ENCODE data around the gene RNF157. TPM values are rescaled to one million over a fixed set of nuclear protein-coding genes. Genes with fewer than 3 reads are reported as not detected.

RNF157 gene
- total RNA-seq, 1 experiment from 2014 or later, result 4.0 TPM

- no peak for DNase-seq (ENCODE audit: low read depth, low spot score)
- no TSS peak for BruUV-seq (replicated peaks)
- no peak overlapping the region for H3K4me3 ChIP-seq (ENCODE audit: low read depth in 2 of 2, low read length in 2 of 2)
- no peaks in the 10 kb centered on the region for H3K27me3 ChIP-seq (ENCODE audit: control insufficient read depth, insufficient read depth, low read length)
- no peak for ATAC-seq
- TF ChIP-seq TCF7L2 (IDR thresholded peaks at IDR 0.05; ENCODE audit: low read depth, low read length), result no peak
- no peak for TF ChIP-seq POLR2AphosphoS5 (IDR thresholded peaks at IDR 0.05; ENCODE audit: low read depth, low read length)
- no peak for TF ChIP-seq REST (IDR thresholded peaks at IDR 0.05; ENCODE audit: insufficient read depth in 1 of 2, low read depth in 2 of 2, low read length in 1 of 2)
- no peak for TF ChIP-seq CTCF (IDR thresholded peaks at IDR 0.05)
- TF ChIP-seq SIN3A (IDR thresholded peaks at IDR 0.05; ENCODE audit: borderline replicate concordance, insufficient read depth, low read depth, low read length), result no peak
- H3K36me3 ChIP-seq (ENCODE audit: control insufficient read depth, insufficient read depth, low read length), result peaks cover 5% of the 10 kb centered on the region; the same call in 1 of the 2 replicates
- H3K4me1 ChIP-seq (ENCODE audit: control insufficient read depth, insufficient read depth, low read length), result peaks cover 13% of the 10 kb centered on the region
- no peak overlapping the region for H3K27ac ChIP-seq (ENCODE audit: low read length)
- intact Hi-C loops (cut with micrococcal nuclease; ENCODE audit: unreplicated experiment), result no loop called here
- CTCF ChIA-PET, result interaction anchor here (0.8 kb wide), 1 partner anchor 131 kb away, joined by 3 read pairs; no protein-coding TSS in a partner anchor
- H3K9me3 ChIP-seq (ENCODE audit: control insufficient read depth, insufficient read depth, low read depth, low read length), result no peaks in the 10 kb centered on the region
- in situ Hi-C loops (cut with HindIII; ENCODE audit: low pct_unique_long_range_greater_than_20kb, low sequenced_read_pairs), result no loop called here
- POLR2A ChIA-PET, result no interaction called here
These were observed 132.8 kb downstream of the RNF157 start for GRCh38 chr17:76107509-76107908.

- in situ Hi-C loops (cut with HindIII; ENCODE audit: low pct_unique_long_range_greater_than_20kb, low sequenced_read_pairs), result no loop called here
- Histone ChIP-seq H3K9me3 (ENCODE audit: control insufficient read depth, insufficient read depth, low read depth, low read length) (no peaks in the 10 kb centered on the region), H3K27me3 (ENCODE audit: control insufficient read depth, insufficient read depth, low read length) (no peaks in the 10 kb centered on the region), H3K4me3 (ENCODE audit: low read depth in 2 of 2, low read length in 2 of 2) (no peak overlapping the region), H3K4me1 (ENCODE audit: control insufficient read depth, insufficient read depth, low read length) (peaks cover 14% of the 10 kb centered on the region), H3K27ac (ENCODE audit: low read length) (no peak overlapping the region), H3K36me3 (ENCODE audit: control insufficient read depth, insufficient read depth, low read length) (peaks cover 5% of the 10 kb centered on the region; the same call in 1 of the 2 replicates)
- DNase-seq (ENCODE audit: low read depth, low spot score) (no peak), ATAC-seq (no peak)
- TF ChIP-seq TCF7L2 (IDR thresholded peaks at IDR 0.05; ENCODE audit: low read depth, low read length) (no peak), POLR2AphosphoS5 (IDR thresholded peaks at IDR 0.05; ENCODE audit: low read depth, low read length) (no peak), SIN3A (IDR thresholded peaks at IDR 0.05; ENCODE audit: borderline replicate concordance, insufficient read depth, low read depth, low read length) (no peak), REST (IDR thresholded peaks at IDR 0.05; ENCODE audit: insufficient read depth in 1 of 2, low read depth in 2 of 2, low read length in 1 of 2) (no peak), CTCF (IDR thresholded peaks at IDR 0.05) (no peak)
- intact Hi-C loops (cut with micrococcal nuclease; ENCODE audit: unreplicated experiment), result no loop called here
- POLR2A ChIA-PET, result no interaction called here
- CTCF ChIA-PET, result interaction anchor here (0.7 to 0.8 kb wide), 3 partner anchors 46 to 188 kb away, joined by 3 to 10 read pairs (median 3); no protein-coding TSS in a partner anchor
- no TSS peak for BruUV-seq (replicated peaks)
These were observed 133.6 kb downstream of the RNF157 start for GRCh38 chr17:76106703-76107102.

All from Panc1 (cell line).